Gastrocnemius medialis (tissue), 4 donors: ENCODE measurements around the gene LRMDA.

Experiments used
- POLR2A ChIP-seq, 2 donors: fragments of 450-650 bp; IDR thresholded peaks; one replicate each; pipeline ENCODE4 v1.6.1; 2017; ENCODE audit warnings: antibody characterized with exemption in 2 of 2, mild to moderate bottlenecking in 2 of 2, moderate library complexity in 2 of 2
- TF ChIP-seq, protein P1 (sequence below), 5 experiments: fragments of 450-650 bp in 3 of 5; fragments of 200-600 bp in 2 of 5; sonication (generic) in 2 of 5; IDR thresholded peaks in 4 of 5; conservative IDR thresholded peaks in 1 of 5; 1 replicate in 4 of 5; 2 replicates in 1 of 5; pipeline ENCODE4 v1.5.1; 2016 to 2019; ENCODE audit warnings: antibody characterized with exemption in 5 of 5, mild to moderate bottlenecking in 3 of 5, moderate library complexity in 3 of 5

- TF ChIP-seq, protein P1, sequence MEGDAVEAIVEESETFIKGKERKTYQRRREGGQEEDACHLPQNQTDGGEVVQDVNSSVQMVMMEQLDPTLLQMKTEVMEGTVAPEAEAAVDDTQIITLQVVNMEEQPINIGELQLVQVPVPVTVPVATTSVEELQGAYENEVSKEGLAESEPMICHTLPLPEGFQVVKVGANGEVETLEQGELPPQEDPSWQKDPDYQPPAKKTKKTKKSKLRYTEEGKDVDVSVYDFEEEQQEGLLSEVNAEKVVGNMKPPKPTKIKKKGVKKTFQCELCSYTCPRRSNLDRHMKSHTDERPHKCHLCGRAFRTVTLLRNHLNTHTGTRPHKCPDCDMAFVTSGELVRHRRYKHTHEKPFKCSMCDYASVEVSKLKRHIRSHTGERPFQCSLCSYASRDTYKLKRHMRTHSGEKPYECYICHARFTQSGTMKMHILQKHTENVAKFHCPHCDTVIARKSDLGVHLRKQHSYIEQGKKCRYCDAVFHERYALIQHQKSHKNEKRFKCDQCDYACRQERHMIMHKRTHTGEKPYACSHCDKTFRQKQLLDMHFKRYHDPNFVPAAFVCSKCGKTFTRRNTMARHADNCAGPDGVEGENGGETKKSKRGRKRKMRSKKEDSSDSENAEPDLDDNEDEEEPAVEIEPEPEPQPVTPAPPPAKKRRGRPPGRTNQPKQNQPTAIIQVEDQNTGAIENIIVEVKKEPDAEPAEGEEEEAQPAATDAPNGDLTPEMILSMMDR (IDR thresholded peaks at IDR 0.05 in 4 of 5, conservative IDR thresholded peaks at IDR 0.05 in 1 of 5), result no peak
- no peak for TF ChIP-seq POLR2A (IDR thresholded peaks at IDR 0.05)
Measured at GRCh38 chr10:76175533-76176165, 744.2 kb downstream of the LRMDA start.
